ENCODE results near the gene MYOG. TPM values are rescaled to one million over a fixed set of nuclear protein-coding genes. Genes with fewer than 3 reads are reported as not detected.

Gene MYOG
- total RNA-seq (2014; rRNA removed; shearing (Covaris generic)) = not detected in 2 replicates

DNA sequence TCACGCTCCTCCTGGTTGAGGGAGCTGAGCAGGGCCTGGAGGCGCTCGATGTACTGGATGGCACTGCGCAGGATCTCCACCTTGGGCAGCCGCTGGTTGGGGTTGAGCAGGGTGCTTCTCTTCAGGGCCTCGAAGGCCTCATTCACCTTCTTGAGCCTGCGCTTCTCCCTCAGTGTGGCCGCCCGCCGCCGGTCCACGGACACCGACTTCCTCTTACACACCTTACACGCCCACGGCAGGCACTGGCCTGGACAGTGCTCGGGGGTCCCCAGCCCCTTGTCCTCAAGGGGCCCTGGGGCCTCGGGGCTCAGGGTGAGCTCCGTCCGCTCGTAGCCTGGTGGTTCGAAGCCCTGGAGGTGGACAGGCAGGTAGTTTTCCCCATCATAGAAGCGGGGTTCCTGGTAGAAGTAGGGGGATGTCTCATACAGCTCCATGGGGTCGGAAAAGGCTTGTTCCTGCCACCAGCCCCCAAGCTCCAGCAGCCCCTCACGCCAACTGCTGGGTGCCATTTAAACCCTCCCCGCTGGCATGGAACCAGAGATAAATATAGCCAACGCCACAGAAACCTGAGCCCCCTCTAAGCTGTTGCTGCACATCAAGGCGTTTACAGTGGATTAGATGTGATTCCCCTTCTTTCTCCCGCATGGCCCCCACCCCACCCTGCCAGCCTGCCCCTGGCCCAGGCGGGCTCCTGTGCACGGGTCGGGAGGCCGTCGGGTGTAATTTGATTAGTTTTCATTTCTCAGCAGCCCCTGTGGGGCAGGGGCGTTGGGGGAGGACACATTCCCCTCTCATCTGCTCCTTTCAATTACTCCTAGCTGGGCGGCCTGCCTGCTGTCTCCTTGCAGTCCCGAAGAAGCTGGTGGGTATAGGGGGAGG, at the start of gene MYOG:
Gene MYOG, minus strand, starts transcription at position 485 of the 879 bp plus-strand sequence. Its CDS starts 51 bp downstream, at position 434.
- DNase-seq (ENCODE audit: low spot score) = no peak

DNA sequence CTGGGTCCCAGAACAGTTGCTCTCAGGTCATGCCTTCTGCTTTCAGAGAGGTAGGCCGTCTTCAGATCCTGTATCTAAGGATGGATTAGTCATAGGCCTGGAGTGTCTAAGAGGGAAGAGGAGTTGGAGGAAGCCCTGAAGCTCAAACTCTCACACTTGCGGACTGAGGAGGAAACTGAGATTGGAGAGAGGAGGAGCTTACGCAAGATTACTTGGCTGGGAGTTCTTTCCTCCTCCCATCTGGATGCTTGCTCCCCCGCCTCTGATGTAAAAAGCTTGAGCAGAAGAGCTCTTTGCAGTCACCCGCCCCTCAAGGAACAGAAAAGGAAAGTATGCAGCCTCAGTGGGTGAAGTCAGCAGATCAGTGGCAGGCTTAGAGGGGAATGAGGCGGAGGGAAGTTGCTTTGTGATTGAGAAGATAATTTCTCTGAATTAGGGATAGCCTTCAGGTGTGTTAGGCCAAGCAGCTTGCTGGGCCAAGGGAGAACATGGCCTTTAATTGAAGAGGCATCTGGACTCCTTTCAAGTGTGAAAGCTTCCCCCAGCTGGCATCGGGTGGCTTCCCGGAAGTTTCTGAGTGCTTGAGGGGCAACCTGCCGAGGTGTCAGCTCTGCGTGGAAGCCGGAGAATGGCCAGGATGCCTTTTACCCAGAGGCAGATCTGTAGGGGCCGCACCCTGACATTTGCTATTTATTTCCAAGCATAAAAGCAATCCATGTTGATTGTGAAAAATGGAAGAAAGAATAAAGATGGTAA, 48.3 kb upstream of the MYOG start:
- DNase-seq (ENCODE audit: low spot score) = no peak

DNA sequence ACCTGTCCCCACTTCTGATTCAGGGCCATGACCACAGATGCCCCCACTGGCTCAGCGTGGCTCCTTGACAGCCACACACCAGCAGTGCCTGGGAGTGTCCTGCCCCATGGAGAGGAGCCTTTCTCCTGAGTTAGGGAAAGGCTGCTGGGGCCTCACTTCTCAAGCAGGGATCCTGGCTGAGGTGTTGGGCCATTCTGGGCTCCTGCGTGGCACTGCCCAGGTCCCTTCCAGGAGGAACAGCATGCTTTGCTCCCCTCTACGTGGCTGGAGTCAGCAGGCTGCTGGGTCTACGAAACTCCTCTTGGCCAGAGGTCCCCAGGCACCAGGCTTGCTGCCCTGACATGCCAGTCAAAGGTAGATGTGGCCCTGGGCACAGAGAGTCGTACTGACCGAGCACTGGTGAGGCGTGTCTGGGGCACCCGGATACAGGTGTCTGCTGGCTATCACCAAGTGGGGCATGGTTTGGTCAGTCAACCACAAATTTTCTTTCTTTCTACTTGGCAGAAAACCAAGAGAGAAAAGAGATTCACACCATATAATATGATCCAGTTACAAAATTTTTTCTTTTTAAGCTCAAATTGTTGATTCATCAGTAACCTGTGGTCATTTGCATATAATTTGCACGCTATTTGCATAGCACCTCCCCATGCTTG, 45.9 kb upstream of the MYOG start:
- DNase-seq (ENCODE audit: low spot score) = no peak

DNA sequence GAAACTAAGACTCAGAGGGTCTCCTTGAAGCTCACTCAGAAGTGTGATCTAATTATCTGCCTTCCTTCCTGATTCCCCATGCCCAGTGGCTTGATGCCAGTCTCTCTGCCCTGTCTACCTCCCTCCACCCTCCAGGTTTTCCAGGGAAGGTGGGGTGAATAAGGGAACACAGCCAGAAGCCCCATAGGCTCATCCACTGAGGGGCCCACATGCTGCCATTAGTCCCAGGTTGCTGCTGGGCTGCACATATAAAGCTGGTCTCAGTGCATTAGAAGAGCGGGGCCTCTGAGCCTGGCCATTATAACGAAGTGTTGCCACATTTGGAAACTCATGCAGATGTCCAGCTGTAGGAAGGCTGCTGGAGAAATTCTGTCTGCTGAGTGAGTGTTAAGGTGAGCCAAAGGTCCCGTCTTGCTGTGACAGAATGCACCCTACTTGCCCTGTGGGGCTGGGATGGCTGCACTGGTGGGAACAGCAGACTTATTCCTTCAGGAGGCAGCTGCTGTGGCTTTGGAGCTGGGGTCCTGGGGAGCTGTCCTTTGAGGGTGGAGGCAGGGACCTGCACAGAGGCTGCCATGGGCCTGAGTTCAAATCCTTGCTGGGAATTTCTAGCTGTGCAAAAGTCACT, 44.7 kb upstream of the MYOG start:
- DNase-seq (ENCODE audit: low spot score) = no peak

DNA sequence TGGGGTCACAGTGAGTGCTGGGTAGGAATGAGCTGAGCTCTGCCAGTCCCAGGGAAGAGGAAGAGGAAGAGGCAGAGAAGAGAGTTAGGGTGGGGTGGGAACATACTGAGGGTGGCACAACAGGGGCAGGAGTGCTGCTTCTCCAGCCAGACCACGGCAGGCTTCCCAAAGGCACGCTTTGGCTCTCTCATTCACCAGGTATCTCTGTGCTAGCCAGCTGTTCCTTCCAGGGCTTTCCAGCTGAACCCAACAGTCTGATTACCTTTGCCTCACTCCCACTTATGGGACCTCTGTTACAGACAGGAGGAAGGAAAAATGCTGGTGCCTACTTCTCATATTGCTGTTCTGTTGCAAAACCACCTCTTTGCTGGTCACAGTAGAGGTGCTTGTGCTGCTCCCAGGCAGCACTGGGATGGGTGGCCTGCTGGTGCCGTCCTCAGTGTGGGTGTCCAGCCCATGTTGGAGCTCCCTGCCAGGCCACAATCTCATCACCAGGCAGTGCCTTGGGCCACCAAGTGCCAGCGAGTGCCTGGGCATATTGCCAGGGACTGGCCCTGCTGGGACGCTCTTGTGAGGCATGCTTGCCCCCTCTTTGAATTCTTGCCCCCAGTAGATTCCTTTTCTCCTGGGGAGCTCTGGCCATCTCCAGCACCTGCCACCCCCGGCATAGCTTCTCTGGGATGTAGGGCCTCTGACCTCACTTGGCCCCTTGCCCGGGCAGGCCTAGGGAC, 43.9 kb upstream of the MYOG start:
- no peak for DNase-seq (ENCODE audit: low spot score)

DNA sequence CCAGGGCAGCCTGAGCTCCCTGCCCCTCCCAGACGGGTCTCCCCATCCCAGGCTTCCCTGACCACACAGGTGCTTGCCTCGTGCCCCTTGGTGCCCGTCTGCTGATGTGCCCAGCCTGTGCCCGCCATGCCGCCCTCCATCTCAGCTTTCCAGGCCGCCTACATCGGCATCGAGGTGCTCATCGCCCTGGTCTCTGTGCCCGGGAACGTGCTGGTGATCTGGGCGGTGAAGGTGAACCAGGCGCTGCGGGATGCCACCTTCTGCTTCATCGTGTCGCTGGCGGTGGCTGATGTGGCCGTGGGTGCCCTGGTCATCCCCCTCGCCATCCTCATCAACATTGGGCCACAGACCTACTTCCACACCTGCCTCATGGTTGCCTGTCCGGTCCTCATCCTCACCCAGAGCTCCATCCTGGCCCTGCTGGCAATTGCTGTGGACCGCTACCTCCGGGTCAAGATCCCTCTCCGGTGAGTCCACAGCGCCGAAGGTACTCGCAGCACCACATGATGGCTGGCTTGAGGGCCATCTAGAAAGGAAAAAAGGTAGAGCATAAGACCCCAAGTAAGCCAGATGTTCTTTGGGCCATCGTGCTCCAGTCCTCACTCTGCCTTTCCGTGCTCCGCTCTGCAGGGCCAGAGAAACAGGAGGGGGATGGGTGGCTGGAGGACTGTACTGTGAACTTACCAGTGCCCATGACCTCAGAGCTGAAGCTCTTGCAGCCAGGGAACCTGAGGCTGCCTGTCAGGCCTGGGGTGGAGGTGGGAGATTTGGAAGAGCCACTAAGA, 43.1 kb upstream of the MYOG start:
- no peak for DNase-seq (ENCODE audit: low spot score)

DNA sequence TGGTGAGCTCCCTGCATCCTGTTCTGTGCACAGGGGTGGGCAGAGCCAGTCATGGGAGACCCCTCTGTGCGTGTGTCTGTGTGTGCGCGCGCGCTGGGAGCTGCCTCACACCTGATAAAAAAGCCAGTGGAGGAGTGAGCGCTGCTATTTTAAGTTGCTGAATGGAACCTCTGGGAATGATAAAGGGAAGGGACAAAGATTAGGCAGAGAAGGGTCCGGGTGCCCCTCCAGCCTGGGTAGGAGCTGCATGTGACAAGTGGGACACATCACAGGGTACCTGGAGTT, 42.6 kb upstream of the MYOG start:
- no peak for DNase-seq (ENCODE audit: low spot score)

DNA sequence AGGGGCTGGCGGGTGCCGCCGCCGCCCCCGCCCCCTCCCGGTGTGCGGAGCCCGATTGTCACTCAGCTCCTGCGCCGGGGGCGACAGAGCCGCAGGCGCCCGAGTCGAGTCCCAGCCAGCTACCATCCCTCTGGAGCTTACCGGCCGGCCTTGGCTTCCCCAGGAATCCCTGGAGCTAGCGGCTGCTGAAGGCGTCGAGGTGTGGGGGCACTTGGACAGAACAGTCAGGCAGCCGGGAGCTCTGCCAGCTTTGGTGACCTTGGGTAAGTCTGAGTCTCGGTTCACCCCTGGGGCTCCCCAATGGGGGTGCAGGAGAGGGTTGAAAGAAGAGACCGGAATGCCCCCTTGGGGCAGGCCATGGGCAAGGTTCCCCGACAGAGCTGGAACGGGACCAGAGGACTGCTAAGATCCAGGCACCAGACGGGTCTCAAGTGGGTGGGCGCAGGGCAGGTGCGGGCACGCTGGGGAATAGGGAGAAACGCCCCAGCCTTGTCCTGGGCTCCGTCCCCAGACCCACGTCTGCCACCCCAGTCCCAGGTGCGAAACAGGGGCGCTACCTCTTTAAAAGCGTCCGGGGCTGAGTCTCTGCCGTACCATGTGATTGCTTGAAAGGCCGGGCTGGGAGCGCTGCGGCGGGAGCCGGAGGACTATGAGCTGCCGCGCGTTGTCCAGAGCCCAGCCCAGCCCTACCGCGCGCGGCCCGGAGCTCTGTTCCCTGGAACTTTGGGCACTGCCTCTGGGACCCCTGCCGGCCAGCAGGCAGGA, 42.0 kb upstream of the MYOG start, which contains the start of gene ADORA1:
Gene ADORA1, plus strand, starts transcription at position 61 of the 765 bp plus-strand sequence. CDS start 1,116 bp downstream, outside the sequence.
- peak; percentile 30 for DNase-seq (ENCODE audit: low spot score)

DNA sequence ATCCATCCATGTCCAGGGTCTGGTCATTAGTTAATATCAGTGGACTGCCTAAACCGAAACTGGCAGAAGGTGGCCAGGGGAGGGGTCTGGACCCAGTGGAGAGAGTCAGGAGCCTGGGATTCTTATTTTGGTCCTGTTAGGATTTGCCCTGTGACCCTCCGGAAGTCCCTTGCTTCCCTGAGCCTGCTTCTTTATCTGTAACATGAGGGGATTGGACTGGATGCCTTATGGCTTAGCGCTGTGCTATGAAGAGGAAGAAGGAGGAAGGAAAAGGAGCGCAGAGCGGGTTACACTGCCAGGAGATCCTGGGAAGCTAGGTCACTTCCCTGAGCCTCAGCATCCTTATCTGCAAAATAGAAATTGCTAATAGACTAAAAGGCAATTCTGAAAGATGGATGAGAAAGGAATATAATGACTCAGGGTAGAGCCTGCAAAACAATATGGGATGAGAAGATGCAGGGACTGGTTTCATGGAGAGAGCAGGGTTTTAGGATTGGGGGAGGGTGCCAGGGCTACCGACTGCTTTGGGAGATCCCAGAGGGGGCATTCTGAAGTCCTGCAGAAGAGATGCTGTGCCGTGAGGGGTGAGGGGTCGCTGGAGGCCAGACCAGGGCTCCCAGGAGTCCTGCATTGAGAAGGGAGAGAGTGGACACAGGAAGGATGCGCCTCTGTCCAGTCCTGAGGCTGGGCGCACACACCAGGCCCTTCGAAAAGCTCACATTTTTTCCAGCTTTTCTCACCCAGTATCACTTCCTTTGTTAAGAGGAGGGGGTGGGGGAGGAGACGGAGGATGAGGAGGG, 41.3 kb upstream of the MYOG start:
- no peak for DNase-seq (ENCODE audit: low spot score)

DNA sequence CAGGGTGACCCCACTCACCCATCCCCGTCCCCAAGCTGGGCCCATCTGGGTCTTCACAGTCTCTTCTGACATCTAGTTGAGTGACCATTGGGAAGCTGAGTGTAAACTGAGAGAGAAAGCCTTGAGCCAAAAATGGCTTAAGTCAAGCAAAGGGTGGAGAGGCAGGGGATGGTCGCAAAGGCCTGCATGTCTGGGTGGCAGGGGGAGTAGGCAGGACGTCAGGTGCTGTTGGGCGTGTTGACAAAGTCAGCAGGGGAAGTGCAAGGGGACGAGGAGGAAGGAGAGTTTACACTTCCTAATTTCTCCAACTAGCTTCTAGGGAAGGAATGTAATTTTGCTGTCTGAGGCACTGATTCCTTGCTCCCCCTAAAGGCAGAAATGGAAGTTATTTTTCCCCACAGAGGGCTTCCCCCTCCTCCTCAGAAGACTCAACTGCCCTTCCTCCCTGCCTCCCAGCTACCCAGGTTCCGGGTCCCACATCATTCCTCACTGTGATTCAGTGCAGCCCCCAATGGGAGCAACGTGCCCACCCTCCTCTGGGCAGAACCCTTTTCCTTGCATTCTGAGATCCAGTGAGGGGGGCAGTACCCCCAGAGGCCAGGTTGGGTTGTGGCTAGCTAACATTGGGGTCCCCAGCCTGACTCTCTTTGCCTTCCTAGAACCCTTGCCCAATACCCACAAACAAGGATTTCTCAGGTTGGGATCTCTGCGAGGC, 40.5 kb upstream of the MYOG start:
- DNase-seq (ENCODE audit: low spot score) = no peak

DNA sequence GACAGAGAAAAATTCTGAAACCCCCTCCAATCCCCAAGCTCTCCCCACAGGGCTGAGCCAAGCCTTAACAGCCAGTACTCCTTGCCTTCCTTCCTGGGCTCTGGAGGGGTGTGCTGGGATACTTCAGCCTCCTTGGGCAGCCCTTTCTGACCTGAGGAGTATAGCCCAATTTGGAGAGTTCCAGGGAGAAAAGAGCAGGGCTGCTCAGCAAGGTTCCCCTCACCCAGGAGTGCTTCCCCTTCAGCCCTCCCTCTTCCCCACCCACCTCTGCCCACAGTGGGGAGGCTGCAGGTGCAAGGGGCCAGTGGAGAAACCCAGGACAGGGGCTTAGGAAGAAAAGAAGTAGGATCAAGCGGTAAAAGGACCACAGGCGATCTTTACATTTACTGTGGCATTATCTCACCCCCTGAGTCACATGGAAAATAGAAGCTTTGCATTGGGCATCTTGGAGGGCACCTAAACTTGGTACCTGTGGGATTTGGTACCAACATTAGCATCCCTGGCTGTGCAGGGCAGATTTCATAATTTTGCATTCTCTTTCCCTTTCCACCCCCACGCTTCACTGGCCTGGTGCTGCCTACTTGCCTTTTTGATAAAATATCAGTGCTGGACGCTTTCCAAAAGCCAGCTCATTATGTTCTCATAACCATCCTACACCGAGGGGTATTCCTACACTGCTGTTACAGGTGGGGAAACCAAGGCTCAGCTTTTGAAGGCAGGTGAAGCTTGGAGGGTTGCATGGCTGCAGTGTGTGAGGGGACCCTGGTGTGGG, 38.9 kb upstream of the MYOG start:
- no peak for DNase-seq (ENCODE audit: low spot score)

DNA sequence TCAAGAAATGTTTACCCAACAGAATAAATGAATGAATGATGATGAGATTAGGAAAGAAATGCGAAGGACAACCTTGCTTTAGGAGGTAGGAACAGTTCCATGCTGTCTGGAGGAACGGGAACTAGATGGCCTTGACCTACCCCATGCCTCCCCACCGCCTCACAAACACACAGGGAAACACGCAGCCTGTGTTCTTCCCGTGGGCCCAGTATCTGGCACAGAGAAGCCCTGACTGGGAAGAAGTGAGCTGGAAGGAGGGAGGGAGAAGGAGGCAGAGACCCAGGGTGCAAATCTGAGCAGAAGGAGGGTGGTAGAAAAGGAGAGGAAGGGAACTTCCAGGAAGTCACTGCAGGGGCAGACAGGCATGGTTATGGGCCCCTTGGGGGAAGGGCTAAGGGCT, 38.2 kb upstream of the MYOG start:
- no peak for DNase-seq (ENCODE audit: low spot score)

DNA sequence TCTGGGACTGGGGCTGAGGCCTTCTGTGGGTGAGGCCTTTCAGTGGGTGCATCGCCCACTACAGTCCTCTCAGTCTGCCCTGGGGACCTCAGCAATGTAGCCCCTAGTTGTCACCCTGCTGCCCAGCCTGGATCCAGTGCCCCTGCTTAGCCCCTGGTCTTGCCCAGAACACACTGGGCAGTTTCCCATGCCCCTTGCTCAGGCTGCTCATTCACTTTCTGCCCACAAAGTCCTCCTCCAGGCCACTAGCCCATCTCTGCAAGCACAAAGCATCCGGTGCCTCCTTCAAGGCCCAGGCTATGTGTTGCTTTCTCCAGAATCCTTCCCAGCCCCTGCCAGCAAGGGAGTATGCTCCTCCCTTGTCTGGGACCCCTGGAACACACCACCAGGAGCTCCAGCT, 36.3 kb upstream of the MYOG start:
- no peak for DNase-seq (ENCODE audit: low spot score)

DNA sequence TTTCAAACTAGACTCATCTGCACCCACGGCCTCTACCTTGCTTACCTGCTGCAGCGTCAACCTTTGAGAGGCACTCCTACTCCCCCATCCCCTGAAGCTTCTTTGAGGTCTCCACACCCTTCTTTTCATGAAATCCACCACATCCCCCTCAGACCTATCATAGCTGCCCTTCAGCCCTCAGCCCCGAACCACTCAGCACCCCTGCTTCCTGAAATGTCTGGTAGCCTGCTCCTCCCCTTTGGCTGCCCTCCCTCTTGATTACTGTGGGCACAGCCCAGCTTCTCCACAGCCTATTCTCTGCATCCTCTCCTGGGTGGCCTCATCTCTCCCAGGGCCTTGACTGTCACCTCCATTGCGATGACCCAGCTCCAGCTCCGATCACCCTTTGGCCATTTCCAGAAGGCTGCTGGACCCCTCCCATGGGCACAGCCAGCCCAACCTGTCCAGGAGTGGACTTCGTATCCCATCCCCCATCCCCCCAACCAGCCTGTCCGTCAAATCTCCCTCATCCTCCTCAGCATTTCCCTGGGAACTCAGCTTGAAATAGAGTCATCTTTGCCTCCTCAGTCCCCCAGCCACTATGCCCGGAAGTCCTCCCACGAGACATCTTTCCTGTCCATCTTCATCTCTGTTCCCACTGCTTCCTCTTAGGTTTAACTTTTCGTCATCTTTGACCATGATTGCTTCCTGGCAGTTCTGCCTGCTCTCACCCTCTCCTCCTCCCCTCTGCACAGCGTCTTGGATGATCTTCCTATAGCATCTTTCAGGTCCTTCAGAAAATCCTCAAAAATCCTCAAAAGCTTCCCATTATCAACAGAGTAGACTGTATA, 35.6 kb upstream of the MYOG start:
- no peak for DNase-seq (ENCODE audit: low spot score)

DNA sequence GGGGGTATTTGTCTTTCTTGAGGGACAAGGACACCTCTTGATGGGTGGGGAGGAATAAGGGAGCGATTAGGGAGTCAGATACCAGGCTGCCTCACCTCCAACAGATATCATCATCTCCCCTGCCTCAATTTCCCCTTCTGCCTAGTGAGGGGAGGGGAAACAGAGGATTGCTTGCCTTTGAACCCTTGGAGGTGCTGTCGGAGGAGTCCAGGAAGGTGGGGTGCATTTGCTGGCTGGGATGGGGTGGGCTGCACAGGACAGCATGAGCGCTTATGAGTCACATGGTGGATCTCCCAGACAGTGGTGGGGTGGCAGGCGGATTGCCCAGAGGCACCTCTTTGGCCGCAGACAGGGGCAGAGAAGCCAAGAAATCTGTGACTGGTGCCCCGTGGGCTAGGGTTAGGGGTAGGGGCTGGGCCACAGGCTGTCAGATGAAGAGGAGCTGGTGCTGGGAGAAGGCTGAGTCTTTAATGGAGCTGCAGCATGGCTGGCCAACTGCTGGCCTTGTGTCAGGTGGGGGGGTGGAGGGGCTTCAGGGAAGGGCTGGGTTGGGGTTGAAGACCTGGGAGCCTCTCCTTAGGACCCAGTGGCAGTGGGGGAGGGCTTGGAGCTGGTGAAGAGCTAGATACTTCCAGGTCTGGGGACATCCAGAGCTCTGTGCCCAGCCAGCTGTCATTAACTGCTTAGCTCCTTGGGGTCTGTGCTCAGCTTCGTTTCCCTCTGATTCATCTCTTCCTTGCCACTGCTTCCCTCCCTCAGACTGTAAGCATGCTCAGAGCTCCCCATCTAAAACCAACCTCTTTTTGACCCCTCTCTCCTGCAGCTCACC, 34.7 kb upstream of the MYOG start:
- no peak for DNase-seq (ENCODE audit: low spot score)
